ENCODE results near the gene DIP2C. TPM values are rescaled to one million over a fixed set of nuclear protein-coding genes. Genes with fewer than 3 reads are reported as not detected.
"Not testable (repeated sequence)": the region's sequence is repeated elsewhere in the genome, so short reads cannot be mapped to it uniquely, and the experiment has no call there.

The DIP2C gene
- total RNA-seq, 1 experiment from 2014 or later = 4.6 TPM

DNA sequence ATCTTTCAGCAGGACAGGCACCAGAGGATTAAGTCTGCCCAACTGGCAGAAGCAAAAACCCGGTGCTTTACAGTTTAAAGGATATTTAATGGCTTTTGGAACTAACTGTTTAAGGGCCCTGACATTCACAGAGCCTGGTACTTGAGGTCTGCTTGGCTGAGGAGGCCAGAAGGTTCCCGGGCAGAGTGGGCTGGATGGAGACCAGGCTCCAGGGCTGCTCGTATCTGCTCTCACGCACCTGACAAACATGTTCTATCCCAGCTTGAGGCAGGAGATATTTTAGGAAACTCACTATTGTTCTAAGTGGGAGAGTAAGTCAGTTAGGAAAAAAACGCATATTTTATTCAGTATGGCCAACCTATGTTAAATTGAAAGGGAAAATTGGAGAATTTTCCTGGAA lies 410.8 kb downstream of the DIP2C start:
- DNase-seq (ENCODE audit: low read depth) = no peak

DNA sequence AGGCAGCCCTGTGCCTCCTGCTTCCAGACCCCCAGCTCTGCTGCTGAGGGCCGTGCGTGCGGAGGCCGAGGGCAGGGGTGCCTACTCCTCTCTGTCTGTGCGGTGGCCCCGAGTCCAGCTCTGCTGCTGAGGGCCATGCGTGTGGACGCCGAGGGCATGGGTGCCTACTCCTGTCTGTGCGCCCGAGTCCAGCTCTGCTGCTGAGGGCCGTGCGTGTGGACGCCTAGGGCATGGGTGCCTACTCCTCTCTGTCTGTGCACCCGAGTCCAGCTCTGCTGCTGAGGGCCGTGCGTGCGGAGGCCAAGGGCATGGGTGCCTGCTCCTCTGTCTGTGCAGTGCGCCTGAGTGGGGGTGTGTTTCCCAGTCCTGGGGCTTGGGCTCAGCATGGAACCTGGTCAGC lies 411.5 kb downstream of the DIP2C start:
- no peak for DNase-seq (ENCODE audit: low read depth)

DNA sequence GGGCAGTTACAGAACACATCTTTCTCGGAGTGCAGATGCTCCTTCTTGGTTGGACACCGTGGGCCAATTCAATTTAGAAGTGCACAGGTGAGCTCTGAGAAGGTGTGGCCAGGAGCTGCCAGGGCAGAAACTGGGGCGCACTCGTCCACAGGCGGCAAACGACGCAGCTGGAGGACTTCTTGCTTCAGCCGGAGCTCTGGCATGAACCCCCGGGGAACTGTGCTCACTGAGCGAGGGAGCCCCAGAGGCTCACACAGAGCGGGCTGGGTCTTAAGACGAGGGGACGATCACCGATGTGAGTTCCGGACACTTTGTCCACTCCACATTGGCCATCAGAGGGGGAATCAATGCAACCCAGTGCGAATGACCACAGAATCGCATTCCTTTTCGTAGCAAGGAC lies 413.8 kb downstream of the DIP2C start:
- DNase-seq (ENCODE audit: low read depth) = no peak

DNA sequence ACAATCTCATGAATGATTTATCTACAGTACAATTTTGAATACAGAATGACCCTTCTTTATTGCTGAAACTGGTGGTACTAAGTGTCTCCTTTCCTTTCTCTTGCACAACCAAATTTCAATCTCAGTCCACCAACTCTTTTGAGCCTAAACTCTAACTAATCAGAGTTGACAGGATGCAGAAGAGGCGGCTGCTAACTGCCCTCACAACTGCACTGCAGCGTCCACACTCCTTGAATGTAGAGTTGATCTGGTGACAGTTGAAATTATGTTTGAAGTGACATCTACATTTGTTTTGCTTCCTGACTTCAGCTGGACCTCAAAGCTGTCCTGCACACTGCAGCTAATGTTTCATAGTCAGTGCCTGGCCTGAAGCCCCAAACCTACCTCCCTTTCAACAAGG lies 414.6 kb downstream of the DIP2C start:
- no peak for DNase-seq (ENCODE audit: low read depth)

DNA sequence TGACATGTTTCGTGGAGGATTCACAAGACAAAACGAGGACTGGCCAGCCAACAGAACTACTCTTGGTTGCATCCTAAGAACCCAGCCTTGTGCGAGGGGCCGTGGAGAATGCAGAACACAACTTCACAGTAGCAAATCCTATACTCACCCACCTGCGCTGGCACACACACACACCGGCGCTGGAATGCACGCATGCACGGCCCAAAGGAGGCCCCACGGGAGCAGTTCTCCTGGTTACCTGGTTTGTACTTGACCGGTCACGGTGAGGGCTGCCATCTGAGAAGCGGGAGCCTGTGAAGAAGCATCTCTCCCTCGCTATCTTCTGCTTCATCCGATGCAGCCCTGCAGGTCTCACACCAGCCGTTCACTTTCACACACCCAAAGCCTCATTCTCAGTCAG lies 416.4 kb downstream of the DIP2C start:
- DNase-seq (ENCODE audit: low read depth) = no peak

DNA sequence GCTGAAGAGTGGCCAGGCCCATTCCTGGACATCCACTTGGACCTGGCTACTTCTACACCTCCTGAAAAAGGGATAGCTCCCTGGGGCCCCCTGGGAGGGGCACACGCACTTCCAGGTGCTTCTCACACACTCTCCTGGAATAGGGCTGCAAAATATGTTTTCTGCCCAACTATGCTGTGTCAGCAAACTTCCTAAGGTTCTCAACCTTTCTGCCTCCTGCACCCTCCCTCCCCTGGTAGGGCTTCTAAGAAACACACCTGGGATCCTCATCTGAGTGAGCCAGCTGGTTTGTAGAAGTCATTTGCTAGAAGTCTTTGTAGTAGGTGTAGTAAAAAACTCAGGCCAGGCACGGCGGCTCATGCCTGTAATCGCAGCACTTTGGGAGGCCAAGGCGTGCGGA lies 417.7 kb downstream of the DIP2C start:
- no peak for DNase-seq (ENCODE audit: low read depth)

DNA sequence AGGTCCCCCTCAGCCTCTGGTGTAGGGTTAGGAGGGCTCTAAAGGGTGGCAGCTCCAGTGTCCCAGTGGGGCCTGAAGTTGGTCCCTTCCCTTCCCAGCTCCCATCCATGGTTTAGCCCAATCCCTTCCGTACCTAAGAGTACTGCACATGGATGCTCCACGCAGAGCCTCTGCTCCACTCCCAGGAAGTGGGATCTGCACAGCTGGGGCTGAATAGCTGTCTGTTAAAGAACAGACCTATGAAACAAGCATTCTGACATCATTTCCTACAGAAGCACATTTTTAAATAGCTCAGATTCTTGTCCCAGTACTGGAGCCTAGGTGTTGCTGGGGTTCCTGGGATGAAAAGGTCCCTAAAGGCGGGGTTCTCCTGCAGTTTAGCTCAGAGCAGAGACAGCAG lies 418.3 kb downstream of the DIP2C start:
- no peak for DNase-seq (ENCODE audit: low read depth)

DNA sequence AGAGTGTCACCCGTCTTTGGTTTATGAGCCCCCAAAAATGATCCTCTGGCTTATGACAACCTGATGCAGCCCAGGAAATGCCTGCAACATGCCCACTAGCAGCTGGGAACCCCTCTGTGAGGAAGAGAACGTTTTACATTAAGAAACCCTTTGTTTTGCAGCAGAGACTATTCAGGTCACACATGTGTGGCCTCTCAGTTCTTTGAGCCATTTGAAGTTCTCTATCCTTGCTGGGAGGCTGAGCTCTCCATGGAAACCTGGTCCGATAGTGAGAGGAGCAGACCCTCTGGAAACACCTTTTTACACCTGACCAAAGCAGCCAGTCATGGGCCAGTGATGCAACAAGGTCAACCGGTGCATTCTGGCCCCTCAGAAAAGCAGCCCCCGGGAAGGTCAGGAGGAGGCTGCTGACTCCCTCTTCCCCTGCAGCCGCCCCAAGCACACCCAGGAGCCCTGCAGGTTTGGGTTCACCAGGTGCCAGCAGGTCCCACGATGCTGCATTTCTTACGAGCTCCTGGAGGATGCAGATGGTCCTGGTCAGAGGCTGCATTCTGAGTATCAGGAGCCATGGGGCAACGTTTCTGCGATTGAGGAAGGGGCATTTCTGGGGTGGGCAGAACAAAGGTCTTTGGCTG lies 419.9 kb downstream of the DIP2C start:
- no peak for DNase-seq (ENCODE audit: low read depth)

DNA sequence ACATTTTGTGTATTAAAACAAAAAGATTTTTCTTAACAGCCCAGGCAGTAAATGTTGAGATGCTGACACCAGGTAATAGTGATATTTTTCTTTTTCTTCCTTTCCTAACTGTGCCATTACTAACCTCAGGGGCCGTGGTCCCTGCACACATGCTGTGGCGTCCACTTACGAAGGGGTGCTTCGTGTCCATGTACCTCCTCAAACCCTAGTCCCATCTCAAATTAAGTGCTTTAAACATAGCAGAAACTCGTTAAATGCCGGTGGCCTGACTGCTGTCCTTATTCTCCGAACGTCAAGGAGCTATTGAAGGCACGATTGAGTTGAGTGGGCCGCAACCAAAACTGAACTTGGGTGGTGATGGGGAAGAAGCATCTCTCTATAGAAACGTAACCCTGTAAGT lies 421.8 kb downstream of the DIP2C start:
- no peak for DNase-seq (ENCODE audit: low read depth)

DNA sequence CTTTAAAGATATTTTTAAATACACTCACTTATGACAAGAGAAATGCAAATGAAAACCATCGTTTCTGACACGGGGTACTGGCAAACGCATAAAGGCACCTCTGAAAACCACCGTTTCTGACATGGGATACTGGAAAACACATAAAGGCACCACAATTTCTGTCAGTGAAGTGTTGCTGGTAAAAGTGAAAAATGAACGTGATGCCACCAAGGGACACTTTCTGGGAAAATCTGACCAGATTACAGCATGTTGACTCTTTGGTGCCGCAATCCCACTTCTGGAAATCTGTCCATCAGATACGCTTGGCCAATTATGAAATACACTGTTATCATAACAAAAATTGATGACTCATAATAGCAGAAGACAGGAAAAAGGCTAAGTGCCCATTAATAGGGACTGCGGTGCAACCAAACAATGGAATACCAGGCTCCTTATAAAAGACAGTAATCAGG lies 422.5 kb downstream of the DIP2C start:
- DNase-seq (ENCODE audit: low read depth) = no peak

DNA sequence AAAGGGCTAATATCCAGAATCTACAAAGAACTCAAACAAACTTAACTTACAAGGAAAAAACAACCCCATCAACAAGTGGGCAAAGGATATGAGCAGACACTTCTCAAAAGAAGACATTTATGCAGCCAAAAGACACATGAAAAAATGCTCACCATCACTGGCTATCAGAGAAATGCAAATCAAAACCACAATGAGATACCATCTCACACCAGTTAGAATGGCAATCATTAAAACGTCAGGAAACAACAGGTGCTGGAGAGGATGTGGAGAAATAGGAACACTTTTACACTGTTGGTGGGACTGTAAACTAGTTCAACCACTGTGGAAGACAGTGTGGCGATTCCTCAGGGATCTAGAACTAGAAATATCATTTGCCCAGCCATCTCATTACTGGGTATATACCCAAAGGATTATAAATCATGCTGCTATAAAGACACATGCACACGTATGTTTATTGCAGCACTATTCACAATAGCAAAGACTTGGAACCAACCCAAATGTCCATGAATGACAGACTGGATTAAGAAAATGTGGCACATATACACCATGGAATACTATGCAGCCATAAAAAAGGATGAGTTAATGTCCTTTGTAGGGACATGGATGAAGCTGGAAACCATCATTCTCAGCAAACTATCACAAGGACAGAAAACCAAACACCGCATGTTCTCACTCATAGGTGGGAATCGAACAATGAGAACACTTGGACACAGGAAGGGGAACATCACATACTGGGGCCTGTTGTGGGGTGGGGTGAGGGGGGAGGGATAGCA lies 423.5 kb downstream of the DIP2C start:
- DNase-seq (ENCODE audit: low read depth) = not testable (repeated sequence)

DNA sequence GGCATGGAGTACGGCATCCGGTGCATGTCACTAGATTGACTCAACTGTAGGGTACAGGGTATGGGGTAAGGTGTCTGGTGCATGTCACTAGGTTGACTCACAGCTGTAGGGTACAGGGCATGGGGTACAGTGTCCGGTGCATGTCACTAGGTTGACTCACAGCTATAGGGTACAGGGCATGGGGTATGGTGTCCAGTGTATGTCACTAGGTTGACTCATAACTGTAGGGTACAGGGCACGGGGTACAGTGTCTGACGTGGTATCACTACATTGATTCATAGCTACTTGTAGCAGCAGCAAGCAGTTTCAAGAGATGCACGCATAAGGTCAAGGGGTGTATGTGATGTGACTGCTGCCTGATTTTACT lies 424.4 kb downstream of the DIP2C start:
- DNase-seq (ENCODE audit: low read depth) = peak; percentile 2

DNA sequence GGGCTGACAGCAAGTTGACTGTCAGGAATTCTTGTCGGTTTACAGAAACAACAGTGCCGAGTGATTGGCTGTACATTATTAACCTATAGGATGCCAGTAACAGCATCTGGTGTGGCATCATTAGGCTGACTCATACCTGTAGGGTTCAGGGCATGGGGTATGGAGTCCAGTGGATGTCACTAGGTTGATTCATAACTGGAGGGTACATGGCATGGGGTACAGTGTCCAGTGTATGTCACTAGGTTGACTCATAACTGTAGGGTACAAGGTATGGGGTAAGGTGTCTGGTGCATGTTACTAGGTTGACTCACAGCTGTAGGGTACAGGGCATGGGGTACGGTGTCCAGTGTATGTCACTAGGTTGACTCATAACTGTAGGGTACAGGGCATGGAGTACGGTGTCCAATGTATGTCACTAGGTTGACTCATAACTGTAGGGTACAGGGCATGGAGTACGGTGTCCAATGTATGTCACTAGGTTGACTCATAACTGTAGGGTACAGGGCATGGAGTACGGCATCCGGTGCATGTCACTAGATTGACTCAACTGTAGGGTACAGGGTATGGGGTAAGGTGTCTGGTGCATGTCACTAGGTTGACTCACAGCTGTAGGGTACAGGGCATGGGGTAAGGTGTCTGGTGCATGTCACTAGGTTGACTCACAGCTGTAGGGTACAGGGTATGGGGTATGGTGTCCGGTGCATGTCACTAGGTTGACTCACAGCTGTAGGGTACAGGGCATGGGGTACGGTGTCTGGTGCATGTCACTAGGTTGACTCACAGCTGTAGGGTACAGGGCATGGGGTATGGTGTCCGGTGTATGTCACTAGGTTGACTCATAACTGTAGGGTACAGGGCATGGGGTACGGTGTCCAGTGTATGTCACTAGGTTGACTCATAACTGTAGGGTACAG lies 425.1 kb downstream of the DIP2C start:
- peak; percentile 34 for DNase-seq (ENCODE audit: low read depth)

DNA sequence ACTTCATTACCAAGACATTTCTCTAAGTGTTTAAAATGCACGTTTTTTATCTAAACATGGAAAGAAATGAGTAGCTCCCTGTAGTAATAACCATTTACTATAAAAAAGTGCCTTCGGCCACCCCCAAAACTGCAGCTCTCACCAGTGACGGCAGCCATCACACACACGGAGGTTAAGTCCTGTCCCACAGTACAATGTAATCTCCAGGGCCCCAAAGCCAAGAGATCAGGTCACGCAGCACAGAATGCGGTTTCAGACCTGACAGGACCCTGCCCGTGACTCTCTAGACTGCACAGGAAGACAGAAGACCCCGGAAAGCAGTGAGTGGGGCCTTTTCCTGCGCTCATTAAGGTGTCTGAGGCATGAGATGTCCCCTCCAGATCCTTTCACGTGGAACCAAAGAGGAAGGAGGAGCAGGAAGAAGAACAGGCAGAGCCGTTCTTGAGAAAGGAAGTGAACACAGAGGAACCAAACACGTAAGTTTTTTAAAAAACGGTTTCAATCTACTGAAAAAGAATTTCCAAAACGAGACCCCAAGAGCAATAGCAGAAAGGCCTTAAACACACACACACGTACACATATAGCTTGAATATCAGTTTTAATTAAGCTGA lies 428.5 kb downstream of the DIP2C start:
- DNase-seq (ENCODE audit: low read depth) = no peak

DNA sequence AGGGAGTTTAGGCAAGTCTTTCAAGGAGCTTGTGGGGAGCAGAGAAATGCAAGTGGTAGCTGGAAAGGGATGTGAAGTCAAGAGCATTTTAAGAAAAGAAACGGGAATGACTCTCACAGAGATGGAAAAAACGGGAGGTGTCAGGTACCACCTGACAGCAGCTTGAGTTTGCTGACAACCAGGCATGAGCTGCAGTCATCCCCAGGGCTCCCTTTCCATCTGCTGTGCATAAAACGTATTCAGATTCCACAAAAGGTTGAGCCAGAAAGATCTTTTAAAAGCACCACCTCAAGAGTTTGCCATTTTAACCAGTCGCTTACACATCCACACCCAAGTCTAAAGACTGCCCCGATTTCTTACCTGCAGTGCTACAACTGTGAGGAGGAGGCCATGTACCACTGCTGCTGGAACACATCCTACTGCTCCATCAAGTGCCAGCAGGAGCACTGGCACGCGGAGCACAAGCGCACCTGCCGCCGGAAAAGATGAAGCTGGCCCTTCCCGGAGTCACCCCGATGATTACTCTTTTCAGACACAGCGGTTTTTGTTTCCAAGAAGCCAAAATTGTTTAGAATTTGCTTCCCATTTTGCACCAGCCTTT lies 437.4 kb downstream of the DIP2C start:
- no peak for DNase-seq (ENCODE audit: low read depth)

DNA sequence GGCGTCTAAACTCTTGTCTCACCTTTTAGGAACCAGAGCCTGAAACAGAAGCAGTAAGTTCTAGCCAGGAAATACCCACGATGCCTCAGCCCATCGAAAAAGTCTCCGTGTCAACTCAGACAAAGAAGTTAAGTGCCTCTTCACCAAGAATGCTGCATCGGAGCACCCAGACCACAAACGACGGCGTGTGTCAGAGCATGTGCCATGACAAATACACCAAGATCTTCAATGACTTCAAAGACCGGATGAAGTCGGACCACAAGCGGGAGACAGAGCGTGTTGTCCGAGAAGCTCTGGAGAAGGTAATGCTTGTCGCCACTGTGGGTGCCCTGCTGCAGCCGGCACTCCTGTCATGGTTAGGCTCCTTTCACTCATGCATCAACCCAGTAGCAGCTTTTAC lies 441.2 kb downstream of the DIP2C start:
- DNase-seq (ENCODE audit: low read depth) = no peak

DNA sequence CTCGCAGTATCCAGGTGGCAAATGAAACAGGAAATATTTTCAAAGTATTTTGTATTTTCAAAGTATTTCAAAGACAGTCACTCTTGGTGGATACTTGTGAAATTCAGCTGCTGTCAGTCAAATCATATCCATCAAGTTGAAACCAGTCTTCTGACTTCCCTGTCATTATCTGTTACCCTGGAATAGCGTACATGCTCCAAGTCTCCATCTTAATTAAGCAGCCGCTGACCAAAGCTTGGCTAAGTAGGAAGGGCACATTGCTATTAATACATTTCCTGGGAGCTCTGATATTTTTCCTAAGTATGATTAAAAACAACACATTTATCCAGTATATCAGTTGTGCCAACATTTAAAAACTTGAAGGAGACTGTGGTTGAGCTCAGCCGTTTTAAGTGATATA lies 442.0 kb downstream of the DIP2C start:
- DNase-seq (ENCODE audit: low read depth) = no peak

DNA sequence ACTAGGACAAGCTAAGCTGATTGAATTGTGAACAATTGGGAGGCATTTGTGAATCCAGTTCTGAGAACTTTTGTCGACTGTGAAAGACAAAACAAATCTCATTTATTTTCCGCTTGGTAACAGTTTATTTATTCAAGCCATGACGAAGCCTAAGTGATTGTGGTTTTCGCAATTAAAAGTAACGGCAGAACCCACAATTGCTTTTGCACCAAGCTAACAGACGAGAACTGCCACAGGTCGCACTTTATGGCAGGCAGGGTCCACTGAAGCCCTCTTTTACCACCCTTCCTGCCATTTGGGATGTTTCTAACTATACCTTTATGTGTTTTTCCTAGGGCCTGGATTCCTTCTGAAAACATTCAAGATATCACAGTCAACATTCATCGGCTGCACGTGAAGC lies 443.0 kb downstream of the DIP2C start:
- DNase-seq (ENCODE audit: low read depth) = no peak

DNA sequence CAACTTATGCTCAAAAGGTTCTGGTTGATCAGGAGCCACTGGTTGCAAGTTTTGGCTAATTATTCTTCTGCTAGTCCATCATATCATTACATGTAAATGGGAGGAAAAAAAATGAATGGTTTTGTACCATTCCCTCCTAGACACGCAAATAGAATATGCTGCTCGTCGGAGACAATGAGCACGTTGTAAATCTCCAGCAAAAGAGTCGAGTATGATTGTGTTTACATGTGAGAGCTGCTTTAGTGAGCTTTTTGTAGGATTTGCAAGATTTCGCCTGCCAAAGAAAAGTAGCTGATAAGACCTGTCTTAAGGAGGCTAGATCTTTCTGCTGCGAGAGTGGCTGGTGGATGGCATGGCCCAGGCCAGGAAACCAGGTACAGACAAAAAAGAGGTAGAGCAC lies 445.2 kb downstream of the DIP2C start:
- no peak for DNase-seq (ENCODE audit: low read depth)

DNA sequence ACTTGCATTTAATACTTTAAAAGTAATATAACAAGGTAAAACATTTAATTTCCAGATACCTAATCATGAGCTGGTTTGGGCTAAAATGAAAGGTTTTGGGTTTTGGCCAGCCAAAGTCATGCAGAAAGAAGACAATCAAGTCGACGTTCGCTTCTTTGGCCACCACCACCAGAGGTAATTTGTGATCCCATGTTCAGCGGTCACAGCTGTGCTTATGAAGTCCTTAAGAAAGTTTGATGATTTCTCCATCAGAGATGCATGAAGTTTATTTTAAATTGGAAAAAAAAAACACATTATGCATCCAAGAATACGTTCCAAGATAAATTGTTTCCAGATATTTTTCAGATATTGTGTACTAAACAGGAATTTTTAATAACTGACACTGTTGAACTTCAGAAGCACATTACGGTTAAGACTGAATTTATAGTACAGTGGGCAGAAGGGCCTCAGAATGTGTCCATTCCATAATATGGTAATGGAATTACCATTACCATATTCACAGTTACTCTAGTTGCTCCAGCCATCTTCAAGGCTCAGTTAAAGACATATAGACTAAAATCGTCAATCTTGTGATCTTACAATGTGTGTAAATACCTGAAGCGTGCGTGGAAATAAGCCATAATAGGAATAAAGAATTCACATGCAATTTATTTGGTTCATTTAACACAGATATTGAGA lies 447.4 kb downstream of the DIP2C start:
- no peak for DNase-seq (ENCODE audit: low read depth)

DNA sequence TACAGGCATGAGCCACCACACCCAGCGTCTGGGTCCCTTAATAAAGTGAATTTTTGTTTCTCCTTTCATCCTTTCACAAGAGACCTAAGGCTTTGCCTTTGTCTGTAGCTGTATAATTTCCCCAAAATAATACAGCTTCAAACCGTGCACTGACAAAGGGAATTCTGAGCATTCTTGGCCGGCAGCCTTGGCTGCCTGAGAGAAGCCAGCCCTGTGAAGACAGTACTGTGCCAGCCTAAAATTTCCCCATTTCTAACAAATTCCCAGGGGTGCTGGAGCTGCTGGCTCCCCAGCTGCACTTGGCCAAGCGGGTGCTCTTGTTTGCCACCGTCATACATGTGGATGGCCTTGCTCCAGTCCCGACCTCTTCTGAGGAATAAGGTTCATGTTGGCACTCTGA lies 448.0 kb downstream of the DIP2C start:
- no peak for DNase-seq (ENCODE audit: low read depth)
